H54 (cell line): ENCODE data around the gene TOMM40.
"Not testable (repeated sequence)": the region's sequence is repeated elsewhere in the genome, so short reads cannot be mapped to it uniquely, and the experiment has no call there.

Source experiments
- DNase-seq: peaks from one replicate; pipeline ENCODE4 v3.0.0; 2011; ENCODE audit warnings: low spot score, mixed read lengths; ENCODE audit not compliant: insufficient read length
- FAIRE-seq: peaks from 3 replicates; lab custom pipeline; 2011; peaks lifted over from hg19 to GRCh38; lab: Jason Lieb, UNC
- POLR2A ChIP-seq: IDR thresholded peaks from 2 replicates; pipeline ENCODE4 v1.6.1; 2011; ENCODE audit warnings: low read depth, mild to moderate bottlenecking, low read length

Gene TOMM40

GRCh38 chr19:44879309-44880065, 11.6 kb upstream of the TOMM40 start:
- TF ChIP-seq POLR2A: no peak
- no peak for FAIRE-seq

GRCh38 chr19:44882063-44882462, 9.0 kb upstream of the TOMM40 start:
- DNase-seq: no peak
- no peak for FAIRE-seq
- no peak for TF ChIP-seq POLR2A

More at GRCh38 chr19:44879309-44880065, 11.6 kb upstream of the TOMM40 start:
- DNase-seq: no peak

- not testable (repeated sequence) for FAIRE-seq, DNase-seq
These were observed 8.2 kb upstream of the TOMM40 start for GRCh38 chr19:44882619-44883397.

- TF ChIP-seq POLR2A: no peak
These were observed 7.1 kb upstream of the TOMM40 start for GRCh38 chr19:44883922-44884321.

GRCh38 chr19:44884566-44884965, 6.5 kb upstream of the TOMM40 start:
- TF ChIP-seq POLR2A: no peak
- FAIRE-seq: no peak
- DNase-seq: no peak

More at GRCh38 chr19:44883922-44884321, 7.1 kb upstream of the TOMM40 start:
- DNase-seq: no peak
- no peak for FAIRE-seq

- TF ChIP-seq POLR2A: no peak
These were observed 4.9 kb upstream of the TOMM40 start for GRCh38 chr19:44886141-44886540.

GRCh38 chr19:44887648-44888047, 3.4 kb upstream of the TOMM40 start:
- DNase-seq (no peak), FAIRE-seq (no peak)
- TF ChIP-seq POLR2A: no peak

More at GRCh38 chr19:44886141-44886540, 4.9 kb upstream of the TOMM40 start:
- FAIRE-seq: no peak
- DNase-seq: no peak

GRCh38 chr19:44888335-44888734, 2.7 kb upstream of the TOMM40 start:
- not testable (repeated sequence) for FAIRE-seq, DNase-seq

GRCh38 chr19:44889830-44890365, 1.2 kb upstream of the TOMM40 start:
- DNase-seq: no peak
- no peak for FAIRE-seq
- TF ChIP-seq POLR2A: no peak

- DNase-seq (peak; percentile 91), FAIRE-seq (peak; percentile 94)
- peak; percentile 40 for TF ChIP-seq POLR2A
These were observed 563 bp upstream of the TOMM40 start for GRCh38 chr19:44890366-44891015.

GRCh38 chr19:44892932-44893331, 1.9 kb downstream of the TOMM40 start:
- DNase-seq: no peak
- no peak for FAIRE-seq
- no peak for TF ChIP-seq POLR2A

GRCh38 chr19:44893332-44894051, 2.4 kb downstream of the TOMM40 start:
- TF ChIP-seq POLR2A: no peak
- FAIRE-seq (no peak), DNase-seq (no peak)

GRCh38 chr19:44894052-44894400, 3.0 kb downstream of the TOMM40 start:
- TF ChIP-seq POLR2A: no peak
- no peak for DNase-seq
- FAIRE-seq: no peak
